GM19372 (cell line): Measurements from ENCODE around the gene MICAL2.
A peak's percentile ranks its signal among the peaks of the same experiment; 100 is the strongest.

Source experiments
- ATAC-seq: cut with Tn5 transposase; IDR thresholded peaks from one replicate; pipeline ENCODE4 v1.9.1; 2021; ENCODE audit warnings: mild to moderate bottlenecking, low read depth, moderate library complexity; ENCODE audit not compliant: unreplicated experiment

Gene MICAL2

DNA sequence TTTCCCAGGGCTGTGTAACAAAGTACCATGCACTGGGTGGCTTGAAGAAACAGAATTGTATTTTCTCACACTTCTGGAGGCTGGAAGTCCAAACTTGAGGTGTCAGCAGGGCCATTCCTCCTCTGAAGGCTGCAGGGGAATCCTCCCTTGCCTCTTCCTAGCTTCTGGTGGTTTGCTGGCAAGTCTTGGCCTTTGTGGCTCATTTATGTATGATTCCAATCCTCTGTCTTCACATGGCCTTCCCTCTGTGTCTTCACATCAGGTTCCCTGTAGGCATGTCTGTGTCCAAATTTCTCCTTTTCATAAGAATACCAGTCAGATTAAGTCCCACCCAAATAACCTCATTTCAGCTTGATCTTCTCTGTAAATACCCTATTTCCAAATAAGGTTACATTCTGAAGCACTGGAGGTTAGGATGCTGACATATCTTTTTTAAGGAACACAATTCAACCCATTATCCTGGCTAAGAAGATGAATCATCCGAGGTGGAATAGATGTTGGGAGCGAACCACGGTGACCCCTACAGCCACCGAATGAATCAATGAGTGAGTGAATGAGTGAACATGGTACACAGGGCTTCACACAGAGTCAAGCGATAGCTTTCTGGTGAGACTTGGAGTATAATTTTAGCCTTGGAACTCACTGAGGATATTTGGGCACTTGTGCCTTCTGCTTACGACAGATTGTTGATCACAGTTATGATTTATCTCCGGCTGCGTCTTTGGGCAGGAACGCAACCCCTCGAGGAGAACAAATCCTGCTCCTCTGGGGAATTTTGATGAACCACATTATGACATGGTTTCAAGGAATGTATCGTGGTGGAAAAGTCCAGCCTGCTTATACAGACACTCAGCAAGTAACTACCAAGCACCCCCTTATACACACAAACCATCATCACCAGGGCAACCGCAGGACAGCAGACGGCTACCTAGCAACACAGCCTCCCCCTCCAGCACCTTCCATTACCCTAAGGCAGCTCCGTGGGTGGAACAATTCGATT, 34.3 kb upstream of the MICAL2 start:
- ATAC-seq, result no peak

- no peak for ATAC-seq
Measured at GRCh38 chr11:12076840-12077534, 33.4 kb upstream of the MICAL2 start.

GRCh38 chr11:12077535-12078280, 32.7 kb upstream of the MICAL2 start:
- ATAC-seq, result no peak

- ATAC-seq, result no peak
Measured at GRCh38 chr11:12079726-12080556, 30.4 kb upstream of the MICAL2 start.

DNA sequence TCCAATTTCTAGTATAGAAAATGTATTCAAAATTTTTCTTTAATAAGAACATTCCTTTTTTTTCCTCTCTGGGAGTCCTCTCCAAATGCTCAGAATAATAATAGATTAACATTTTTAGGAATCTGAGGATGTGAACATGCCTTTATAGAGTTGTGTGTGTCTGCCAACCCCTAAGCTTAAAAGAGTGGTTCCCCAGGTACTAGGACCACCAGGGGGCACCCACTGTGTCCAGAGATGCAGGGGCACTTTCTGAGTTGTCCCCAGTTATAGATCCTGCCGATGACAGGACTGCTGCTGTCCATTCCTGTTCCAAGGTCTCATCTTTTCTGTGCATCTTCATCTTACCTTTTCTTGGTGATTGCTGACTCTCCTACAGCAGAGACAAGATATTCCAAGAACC, 27.0 kb upstream of the MICAL2 start:
- ATAC-seq, result no peak

DNA sequence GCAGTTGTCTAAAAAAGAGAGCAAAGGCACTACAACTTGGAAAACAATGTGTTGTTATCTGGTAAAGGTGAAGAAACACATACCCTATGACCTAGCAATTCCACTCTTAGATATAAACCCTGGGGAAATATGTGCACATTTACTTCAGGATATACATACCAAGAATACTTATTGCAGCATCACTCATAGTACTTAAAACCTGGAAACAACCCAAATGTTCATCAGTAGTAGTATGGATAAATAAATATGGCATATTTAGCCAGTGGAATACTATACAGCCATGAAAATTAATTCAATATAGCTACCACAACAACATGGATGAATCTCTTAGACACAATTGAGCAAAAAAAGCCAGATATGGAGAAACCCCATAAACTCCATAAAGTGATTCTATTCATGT, 26.1 kb upstream of the MICAL2 start:
- ATAC-seq, result no peak

DNA sequence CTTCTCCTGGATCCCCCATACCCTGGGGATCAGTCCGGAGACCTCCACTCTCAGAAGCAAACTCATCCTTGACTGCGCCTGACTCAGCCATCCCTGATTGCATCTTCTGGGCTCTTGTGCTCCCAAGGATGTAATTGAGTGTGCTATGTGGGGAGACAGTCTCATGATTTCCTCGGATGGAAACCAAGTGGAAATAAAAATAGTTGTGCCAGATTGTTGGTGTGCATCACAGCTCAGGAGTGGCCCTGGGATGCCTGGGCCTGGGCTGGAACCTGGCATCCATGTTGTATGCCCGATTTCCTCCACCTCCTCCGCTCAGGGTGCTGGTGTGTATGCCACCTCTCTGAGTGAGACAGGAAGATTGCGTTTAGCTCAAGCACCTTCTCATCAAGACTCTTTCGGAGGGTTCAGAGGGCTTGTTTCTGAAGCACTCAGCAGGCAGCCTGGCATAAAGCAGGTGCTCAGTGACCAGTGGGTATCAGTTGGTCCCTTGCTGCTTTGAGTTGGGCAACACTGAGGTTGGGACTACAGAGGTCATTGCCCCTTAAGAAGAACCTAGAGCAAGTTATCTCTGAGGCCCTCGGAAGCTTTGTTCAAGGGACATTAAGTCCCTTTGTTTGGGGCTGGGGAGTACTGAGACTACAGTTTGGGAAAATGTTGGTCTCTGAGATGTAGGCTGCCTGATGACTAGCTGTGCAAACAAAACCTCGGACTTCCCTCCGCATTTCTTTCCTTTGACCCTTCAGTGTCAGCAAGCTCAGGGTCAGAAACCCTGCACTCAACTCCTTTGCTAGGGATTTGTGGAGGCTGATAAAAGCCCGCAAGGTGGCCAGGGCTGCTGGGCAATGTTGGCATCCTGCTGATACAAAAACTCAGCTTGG, 24.8 kb upstream of the MICAL2 start:
- ATAC-seq, result no peak

DNA sequence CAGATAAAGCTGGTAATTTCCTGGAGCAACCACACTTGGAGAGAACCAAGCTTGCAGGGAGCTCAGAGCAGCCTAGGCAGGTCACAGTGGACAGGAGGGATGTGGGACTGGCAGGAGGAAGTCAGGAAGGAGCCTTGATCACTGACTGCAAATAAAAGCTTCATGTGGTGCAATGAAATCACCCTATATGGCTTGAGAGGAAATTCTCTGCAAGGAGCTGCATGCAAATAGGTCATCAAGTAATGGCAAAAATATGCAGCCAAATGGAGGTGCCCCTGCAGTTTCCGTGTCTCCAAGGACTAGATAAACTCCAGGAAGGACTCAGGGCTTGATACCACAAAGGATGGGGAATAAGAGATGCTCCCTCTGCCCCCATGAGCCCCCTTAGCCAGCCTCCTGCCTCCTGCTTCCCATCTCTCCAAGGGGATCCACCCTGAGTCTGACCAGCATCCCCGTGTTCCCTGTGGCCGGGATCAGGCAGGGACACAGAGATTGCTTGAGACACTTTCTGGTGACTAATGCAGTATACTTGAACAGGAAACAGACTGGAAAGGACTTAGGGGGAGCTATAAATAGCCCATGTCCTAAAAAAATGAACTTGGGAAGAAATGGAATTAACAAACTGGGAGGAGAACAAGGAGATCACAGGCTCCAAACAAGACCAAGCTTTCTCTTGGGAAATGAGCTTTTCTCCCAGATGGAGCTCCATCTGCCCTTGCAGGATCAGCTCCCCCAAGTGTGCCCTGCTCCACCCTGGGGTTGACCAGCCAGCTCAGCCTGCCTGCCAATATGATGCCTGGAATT, 23.9 kb upstream of the MICAL2 start:
- no peak for ATAC-seq

DNA sequence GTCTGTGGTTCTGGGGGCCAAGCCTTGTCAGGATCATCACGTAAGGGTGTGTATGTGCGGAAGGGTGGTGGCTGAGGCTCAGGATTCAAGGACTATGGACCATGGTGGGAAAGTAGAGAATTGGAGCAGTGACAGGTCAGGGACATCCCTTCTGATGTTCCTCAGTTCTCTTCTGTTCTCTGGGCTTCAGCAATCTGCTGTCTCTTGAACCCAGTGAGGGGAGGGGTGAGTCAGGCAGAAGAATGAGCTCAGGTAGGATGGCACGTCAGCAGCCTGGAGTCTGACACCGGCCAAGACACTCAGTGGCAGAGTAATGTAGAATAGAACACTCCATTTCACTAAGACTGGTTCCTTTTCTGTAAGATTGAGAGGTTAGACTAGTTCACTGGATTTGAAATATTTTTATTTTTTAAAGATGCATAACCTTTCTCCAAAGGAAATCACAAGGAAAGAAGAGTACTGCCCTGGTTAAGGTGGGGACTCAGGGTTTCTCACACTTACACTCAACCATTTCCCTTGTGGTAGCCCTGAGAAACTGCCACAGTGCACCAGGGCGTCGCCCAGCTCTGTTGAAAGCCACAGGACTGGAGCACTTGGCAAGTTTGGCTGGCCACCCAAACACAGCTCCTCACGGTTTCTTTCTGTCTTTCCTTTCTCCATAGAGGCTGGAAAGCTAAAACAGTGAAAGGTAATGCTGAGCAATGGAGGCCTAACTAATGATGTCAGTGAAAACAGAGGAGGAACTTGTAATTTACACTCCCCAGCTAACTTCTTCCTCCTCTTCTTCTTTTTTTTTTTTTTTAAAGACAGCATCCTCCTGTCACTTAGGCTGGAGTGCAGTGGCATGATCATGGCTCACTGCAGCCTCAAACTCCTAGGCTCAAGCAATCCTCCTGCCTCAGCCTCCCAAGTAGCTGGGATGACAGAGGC, 23.1 kb upstream of the MICAL2 start:
- peak; percentile 61 for ATAC-seq

DNA sequence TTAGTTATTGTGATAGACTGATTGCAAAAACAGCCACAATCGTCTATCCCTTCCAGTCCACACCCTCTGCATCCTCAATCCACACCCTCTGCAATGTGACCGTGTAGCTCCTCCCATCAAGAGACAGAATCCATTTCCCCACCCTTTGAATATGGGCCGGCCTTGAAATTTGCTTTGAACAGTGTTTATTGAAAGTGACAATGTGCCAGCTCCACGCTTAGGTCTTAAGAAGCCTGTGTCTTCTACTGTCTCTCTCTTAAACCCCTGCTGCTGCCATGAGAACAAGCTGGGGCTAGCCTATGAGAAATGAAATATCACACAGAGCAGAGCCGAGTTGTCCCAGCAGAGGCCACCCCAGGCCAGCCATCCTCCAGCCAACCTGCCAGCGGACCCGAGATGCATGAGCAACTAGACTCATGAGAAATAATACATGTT, 22.3 kb upstream of the MICAL2 start:
- no peak for ATAC-seq

DNA sequence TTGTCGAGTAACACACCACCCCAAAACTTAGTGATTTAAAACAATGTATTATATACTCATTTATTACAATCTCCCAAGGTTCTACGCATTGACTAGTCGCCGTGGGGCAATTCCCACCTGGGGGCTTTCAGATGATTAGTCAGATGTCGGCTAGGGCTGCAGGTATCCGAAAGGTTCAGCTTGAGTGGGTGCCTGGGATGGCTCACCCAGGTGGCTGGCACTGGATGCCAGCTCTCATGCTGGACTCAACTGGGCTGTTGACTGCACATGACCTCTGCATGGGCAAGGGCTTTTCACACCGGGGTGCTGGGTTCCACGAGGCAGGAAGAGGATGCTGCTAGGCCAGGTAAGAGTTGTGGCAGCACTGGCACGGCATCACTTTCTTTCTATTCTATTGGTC, 21.9 kb upstream of the MICAL2 start:
- no peak for ATAC-seq

- no peak for ATAC-seq
Measured at GRCh38 chr11:12089041-12089440, 21.3 kb upstream of the MICAL2 start.

DNA sequence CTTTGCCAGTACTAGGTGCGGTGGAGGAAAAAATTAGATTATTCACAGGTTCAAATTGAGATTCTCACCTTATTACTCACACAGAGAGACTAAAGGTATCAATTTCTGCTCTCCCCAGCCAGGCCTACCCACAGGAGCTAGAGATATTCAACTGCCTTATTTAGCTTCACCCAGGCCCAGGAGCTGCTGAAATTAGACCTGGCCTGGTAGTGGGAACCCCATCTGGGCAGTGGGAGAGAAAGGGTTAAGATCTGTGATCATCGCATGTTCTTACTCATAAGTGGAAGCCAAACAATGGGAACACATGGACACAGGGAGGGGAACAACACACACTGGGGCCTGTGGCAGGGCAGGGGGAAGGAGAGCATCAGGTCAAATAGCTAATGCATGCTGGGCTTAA, 20.9 kb upstream of the MICAL2 start:
- ATAC-seq, result no peak

GRCh38 chr11:12090061-12090591, 20.3 kb upstream of the MICAL2 start:
- no peak for ATAC-seq

DNA sequence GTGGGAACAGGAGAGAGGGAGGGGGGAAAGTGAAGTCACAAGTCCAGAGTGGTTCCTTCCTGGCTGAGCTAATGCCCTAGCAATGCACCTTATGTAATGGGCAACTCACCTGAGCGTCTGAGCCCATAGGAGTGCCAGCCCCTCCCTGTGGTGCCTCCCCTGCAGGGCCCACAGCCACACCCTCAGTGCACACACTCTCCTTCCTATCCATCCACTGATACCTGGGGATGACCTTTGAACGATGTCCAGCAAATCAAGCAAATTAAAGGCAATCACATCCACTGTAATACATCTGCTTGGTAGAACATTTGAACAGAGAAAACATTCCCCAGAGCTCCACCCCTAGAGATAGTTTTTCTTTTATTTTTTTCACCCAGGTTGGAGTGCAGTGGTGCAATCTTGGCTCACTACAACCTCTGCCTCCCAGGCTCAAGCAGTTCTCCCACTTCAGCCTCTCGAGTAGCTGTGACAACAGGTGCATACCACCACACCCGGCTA, 19.6 kb upstream of the MICAL2 start:
- ATAC-seq, result no peak

DNA sequence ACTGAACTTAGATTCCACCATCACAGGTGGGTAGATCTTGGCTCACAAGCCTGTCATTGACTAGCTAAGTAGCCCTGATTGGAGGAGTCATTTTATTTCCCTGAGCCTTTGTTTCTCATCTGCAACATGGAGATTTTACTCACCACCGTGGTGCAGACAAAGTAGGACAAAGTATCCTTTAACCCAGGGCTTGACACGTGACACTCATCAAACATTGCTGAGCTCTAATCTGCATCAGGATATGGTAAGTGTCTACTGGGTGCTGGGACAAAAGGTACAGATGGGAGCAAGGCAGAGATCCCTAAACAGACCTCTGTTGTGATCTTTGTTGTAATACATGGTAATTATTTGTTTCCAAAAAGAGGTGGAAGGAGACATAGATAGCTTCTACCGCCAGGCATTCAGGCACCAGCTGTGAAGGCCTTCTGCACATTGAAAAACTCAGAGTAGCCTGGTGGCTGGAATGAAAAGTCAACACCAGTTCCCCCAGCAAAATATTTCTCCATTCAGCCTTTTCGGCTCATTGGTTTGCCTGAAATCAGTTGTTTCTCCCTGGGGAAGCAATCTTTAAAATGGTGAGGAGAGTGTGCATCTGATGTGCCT, 18.3 kb upstream of the MICAL2 start:
- ATAC-seq, result no peak
